Measurements from ENCODE around the gene PLAU.

PLAU gene

GRCh38 chr10:73910764-73911552 lies at the start of gene PLAU:
Gene PLAU, plus strand, starts transcription at chr10:73911132. Its CDS starts 424 bp downstream, at chr10:73911556.
- DNase-seq, result peak; percentile 52 to 66

- peak; percentile 28 to 50 for DNase-seq
These were observed 48.9 kb upstream of the PLAU start for GRCh38 chr10:73862011-73862410.

- no peak for DNase-seq
These were observed 47.7 kb upstream of the PLAU start for GRCh38 chr10:73863039-73863817.

- no peak for DNase-seq
These were observed 46.7 kb upstream of the PLAU start for GRCh38 chr10:73864229-73864628.

- DNase-seq, result no peak
These were observed 45.8 kb upstream of the PLAU start for GRCh38 chr10:73865107-73865458.

- peak; percentile 57 to 75 for DNase-seq
These were observed 45.2 kb upstream of the PLAU start for GRCh38 chr10:73865459-73866442.

- no peak for DNase-seq
These were observed 44.3 kb upstream of the PLAU start for GRCh38 chr10:73866621-73867020.

GRCh38 chr10:73867126-73867807 lies 43.7 kb upstream of the PLAU start:
- no peak for DNase-seq

GRCh38 chr10:73867871-73868631 lies 42.9 kb upstream of the PLAU start:
- DNase-seq, result no peak

- DNase-seq, result no peak
These were observed 42.2 kb upstream of the PLAU start for GRCh38 chr10:73868655-73869195.

GRCh38 chr10:73871295-73872189 lies 39.4 kb upstream of the PLAU start:
- no peak for DNase-seq

GRCh38 chr10:73872190-73872710 lies 38.7 kb upstream of the PLAU start:
- DNase-seq, result no peak

- DNase-seq, result no peak
These were observed 37.6 kb upstream of the PLAU start for GRCh38 chr10:73873142-73873837.

GRCh38 chr10:73873838-73874215 lies 37.1 kb upstream of the PLAU start:
- no peak for DNase-seq

GRCh38 chr10:73874267-73875138 lies 36.4 kb upstream of the PLAU start, which contains the start of gene CAMK2G:
Gene CAMK2G, minus strand, starts transcription at chr10:73874555. Its CDS starts 94 bp downstream, at chr10:73874461.
- DNase-seq, result peak; percentile 55 to 78

- DNase-seq, result peak; percentile 31 to 46
These were observed 35.8 kb upstream of the PLAU start for GRCh38 chr10:73875139-73875475.

- DNase-seq, result no peak
These were observed 34.8 kb upstream of the PLAU start for GRCh38 chr10:73876157-73876556.

GRCh38 chr10:73876566-73876965 lies 34.4 kb upstream of the PLAU start:
- DNase-seq, result no peak

Measured in inflammatory macrophage treated with lipopolysaccharide for 1 hour (primary cell).